GM19438 (cell line): Measurements from ENCODE around the gene ARL6.

Experiments used
- ATAC-seq: cut with Tn5 transposase; IDR thresholded peaks from one replicate; pipeline ENCODE4 v1.9.1; 2021; ENCODE audit warnings: low read depth; ENCODE audit not compliant: unreplicated experiment

The ARL6 gene, protein sequence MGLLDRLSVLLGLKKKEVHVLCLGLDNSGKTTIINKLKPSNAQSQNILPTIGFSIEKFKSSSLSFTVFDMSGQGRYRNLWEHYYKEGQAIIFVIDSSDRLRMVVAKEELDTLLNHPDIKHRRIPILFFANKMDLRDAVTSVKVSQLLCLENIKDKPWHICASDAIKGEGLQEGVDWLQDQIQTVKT

DNA sequence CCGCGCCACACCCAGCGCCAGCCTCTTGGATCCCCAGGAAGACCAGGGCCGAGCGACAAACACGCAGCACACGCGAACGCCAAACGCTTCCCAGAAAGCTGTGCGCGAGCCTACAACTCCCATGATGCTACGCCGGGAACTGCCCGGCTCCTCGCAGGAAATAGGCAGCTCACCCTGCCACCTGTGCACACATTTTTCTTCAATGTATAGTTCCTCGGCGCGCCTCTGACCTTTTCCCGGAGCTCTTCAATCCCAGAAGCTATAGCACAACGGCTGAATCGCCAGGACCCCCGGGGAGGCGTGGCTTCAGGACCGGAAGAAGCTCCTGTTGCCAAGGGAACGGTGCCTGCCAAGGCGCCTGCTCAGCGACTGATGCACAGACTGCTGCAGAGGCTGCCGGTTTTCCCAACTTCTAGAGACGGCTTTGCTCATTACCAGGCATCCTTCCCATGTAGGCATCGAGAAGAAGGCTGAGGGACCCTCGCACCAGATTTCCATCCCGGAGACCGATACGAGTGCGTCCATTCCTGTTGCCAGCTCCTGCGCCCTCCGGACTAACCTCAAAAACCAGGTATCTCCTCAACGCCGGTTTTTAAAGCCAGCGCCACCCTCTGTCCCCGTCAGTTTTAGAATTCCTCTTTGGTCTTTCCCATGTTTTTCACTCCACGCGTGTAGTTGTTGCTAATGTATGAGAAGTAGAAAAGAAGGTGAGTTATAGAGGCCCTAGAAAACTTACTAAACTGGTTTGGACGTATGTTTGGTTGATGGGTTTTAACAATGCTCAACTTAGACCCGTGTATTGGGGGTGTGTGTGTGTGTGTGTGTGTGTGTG lies at the start of gene ARL6:
ARL6 (plus strand) TSS at position 352 of the 832 bp plus-strand sequence. CDS start 3,350 bp downstream, outside the sequence.
- peak; percentile 98 for ATAC-seq

DNA sequence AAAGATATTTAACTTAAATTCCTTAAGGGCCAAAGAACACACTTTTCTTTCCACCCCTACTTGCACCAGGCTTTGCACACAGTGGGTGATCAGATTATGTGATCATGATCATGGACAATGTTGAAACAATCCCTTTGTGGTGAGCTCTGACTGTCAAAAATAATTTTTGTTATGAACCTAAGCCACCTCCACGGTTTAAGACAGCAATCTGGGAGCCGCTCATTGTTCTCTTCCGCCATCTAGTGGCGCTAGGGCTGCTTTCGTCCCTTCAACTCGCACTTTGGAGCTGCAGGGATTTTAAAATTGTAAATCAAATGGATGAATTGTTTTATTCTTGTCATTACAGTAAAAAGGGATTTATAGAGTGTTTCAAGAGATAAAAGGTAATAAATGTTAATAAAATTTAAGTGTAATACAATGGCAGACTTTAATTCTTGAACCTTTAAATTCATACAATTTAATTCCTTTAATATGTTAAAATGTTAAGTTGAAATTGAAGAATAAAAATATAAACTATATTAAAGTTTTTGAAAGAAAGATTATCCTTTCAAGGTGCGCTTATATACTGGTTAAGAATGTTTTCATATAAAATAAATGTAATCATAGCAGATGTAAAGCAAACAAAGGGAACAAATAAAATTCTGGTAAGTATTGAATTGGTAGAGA lies 45.3 kb upstream of the ARL6 start:
- ATAC-seq, result peak; percentile 81

GRCh38 chr3:97720417-97720816 lies 44.1 kb upstream of the ARL6 start:
- ATAC-seq, result no peak

- no peak for ATAC-seq
Observed at GRCh38 chr3:97721446-97721845, 43.1 kb upstream of the ARL6 start.

DNA sequence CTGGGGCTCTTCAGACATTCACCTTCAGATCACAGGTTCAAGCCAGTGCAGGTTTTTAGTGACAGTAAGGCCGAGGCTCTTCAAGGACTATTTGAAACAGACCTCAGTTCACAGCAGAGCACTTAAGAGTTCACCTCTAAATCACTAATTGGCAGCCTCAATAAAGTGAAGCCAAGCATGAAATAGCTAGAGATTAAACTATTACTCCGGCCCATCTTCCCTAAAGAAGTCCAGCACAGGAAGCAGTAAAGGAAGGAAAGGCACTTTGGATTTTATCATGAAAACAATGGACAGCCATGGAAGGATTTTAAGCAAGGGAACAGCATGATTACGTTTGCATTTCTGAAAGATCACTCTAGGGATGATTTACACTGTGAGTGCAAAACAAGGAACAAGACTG lies 27.6 kb upstream of the ARL6 start:
- no peak for ATAC-seq

DNA sequence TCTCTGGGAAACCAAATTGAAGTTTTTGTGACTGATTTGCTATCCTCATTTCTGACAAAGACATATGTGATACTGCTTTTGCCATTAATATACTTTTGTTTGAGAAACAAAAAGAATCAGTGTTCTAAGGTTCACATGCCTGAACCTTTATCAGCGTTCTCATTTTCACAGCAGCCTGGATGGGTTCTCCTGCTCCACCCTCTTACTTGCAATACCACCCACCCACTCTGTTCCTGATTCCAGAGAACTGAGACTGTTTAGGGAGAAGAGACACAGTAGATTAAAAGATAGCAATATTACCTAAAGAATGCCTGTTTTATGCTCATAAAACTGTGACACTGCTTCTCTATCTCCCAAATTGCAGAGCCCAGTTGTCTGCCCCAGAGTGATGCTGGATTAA lies 25.8 kb upstream of the ARL6 start:
- ATAC-seq, result no peak

GRCh38 chr3:97742036-97742435 lies 22.5 kb upstream of the ARL6 start:
- ATAC-seq, result no peak

DNA sequence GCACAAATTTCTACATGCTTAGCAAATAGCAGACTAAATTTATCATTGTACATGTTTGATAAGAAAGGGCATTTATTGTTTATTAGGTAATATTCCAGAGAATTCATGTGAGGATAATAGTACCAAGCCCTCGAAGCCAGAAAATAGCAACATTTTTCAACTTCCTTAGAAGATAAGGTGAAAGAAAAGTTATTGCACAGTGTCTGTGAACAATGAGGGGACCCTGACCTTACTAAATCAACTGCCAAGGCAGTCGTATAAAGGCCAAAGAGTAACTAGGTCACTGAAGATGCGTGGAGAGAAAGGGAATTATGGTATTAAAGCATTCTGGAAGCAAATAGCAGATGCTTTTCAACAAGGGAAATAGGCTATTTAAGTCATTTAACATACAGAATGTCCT lies 20.3 kb upstream of the ARL6 start:
- ATAC-seq, result no peak

DNA sequence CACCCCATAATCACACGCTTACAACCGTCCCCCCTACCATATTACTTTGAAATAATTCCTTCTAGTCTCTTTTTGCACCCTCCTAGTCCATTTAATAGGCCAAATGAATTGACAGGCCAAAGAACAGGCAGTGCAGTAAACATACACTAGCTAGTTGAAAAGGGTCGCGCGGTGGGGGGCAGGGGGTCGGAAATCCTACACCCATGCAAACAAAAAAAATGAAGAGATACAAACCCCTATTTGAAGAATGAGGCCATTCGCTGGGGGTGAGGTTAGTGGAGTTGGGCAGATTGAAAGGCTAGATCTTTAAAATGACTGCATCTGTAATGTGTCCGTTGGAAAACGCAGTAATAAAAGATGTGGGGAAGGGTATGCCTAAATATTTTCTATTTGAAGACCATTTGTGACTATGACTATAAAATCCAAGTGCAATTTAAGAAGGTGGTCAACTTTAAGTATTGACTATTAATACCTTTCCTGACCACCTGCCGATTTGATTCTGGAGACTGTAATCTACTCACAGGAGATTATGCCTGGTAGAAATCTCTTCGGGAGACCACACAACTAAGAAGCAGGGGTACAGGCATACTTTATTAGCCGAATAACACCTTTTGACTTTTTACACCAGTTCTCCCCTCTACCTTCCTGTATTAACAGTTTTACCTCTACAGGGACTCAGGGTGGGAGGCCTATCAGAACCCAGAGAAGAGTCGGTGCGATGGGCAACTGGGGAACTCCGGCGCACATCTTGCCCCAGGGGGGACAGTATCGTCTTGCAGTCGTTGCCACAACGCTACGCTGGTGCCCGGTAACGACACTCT lies 762 bp upstream of the ARL6 start:
- no peak for ATAC-seq

- no peak for ATAC-seq
Observed at GRCh38 chr3:97765336-97765735, 778 bp downstream of the ARL6 start.

DNA sequence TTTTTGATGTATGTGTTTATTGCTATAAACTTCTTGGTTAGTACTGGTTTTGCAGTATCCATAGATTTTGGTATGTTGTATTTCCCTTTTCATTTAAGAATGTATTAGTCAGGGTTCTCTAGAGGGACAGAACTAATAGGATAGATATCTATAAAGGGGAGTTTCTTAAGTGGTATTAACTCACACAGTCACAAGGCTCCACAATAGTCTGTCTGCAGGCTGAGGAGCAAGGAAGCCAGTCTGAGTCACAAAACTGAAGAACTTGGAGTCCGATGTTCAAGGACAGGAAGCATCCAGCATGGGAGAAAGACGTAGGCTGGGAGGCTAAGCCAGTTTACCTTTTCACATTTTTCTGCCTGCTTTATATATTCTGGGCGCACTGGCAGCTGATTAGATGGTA lies 8.4 kb downstream of the ARL6 start:
- no peak for ATAC-seq

GRCh38 chr3:97778152-97778551 lies 13.6 kb downstream of the ARL6 start:
- no peak for ATAC-seq

DNA sequence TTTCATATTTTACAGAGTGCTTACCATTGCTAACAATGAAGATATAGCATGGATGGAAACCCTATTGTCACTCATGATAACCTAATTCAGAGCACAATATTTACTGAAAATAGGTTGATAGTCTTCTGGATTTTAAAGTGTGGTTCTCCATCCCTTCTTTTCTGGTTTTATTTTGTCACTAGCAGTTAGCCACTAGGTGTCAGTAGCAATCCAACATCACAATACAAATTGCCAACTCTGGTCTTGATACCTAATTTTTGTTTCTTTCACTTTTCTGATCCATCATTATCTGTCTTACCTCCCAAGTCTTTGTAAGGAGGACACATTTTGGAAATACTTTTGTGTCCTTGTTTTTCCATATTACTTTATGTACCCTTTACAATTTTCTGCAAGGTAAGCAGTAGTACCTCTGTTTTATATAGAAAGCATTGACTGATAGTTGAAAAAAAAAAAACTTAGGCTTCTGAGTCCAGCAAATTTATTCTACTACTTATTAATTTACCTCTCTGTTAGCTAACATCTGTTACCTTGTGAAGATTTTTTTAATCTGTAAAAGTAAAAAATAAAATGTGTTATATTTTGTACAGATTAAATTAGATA lies 29.0 kb downstream of the ARL6 start:
- ATAC-seq, result peak; percentile 77

DNA sequence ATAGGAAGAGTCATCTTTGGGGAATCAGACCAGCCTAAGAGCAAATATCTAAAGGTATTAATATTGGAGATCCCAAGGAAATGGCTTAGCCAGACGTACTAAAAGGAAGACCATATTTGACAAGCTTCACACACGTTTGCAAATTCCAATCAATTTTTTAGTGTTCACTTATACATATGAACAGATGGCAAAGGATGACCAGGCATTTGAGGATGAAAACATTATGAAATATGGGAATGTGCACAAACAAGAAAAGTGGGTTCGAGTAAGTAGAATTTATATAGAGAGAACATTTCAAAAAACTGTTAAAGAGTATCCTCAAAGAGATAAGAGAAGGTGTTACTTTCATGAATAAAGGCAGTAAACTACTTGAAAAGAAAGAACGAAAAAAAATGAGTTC lies 31.4 kb downstream of the ARL6 start:
- ATAC-seq, result no peak

- no peak for ATAC-seq
Observed at GRCh38 chr3:97804471-97804870, 39.9 kb downstream of the ARL6 start.

GRCh38 chr3:97810779-97811390 lies 46.3 kb downstream of the ARL6 start:
- no peak for ATAC-seq

GRCh38 chr3:97815149-97815917 lies 50.8 kb downstream of the ARL6 start:
- no peak for ATAC-seq

DNA sequence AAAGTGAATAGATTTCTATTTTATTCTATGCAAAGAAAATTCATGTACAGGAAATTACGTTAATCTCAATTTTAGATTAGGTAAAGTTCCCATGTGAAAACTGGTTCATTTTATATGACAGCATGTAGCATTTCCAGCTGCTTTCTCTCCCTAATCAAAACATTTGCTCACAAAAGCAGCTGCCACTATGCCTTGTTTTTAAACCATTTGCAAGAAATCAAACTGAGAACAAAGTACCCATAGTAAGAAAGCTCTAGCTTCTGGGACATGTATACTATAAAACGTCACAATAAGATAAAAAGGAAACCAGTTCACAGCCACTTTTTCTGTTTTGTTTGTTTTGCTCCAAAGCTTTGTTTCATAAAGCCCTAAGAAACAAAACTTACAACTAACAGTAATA lies 52.3 kb downstream of the ARL6 start:
- no peak for ATAC-seq

DNA sequence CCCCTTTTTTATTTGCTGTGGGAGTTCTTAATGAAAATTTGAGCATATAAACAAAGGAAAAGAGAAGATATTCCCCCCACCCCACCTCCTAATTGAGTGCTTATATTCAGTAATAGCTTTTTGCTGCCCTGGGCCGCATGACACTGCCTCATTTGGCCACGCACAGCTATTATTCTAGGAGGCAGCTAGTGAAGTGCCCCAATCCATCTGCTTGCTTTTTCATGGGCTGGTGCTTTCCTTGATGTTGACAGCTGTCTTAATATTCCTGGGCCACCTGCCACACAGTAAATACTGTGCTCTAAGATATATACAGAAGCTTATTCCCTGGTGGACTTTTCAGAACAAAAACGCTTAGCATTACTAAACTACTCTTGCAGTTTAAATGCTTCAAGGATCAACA lies 53.4 kb downstream of the ARL6 start:
- no peak for ATAC-seq
